ENCODE measurements around the gene LRMDA. TPM values are rescaled to one million over a fixed set of nuclear protein-coding genes. Genes with fewer than 3 reads are reported as not detected.

LRMDA gene
- total and polyA plus RNA-seq, 2 donors (not counting 3 experiments of a cell fraction or from before 2014, with no cell fraction given) = 9.7 to 18.0 TPM

- Histone ChIP-seq H2AFZ (ENCODE audit: low read depth, low read length) (no peak overlapping the region), H3K9me3 (replicated peaks; ENCODE audit: control insufficient read depth, insufficient read depth, low read length) (no peaks in the 10 kb centered on the region), H3K36me3 (ENCODE audit: control insufficient read depth in 2 of 2, extremely low read depth in 1 of 2, insufficient read depth in 2 of 2, low read length in 2 of 2) (no peaks in the 10 kb centered on the region), H3K4me2 (ENCODE audit: insufficient read depth, low read length) (no peak overlapping the region), H3K27ac (ENCODE audit: insufficient read depth, low read depth, low read length) (no peak overlapping the region), H4K20me1 (replicated peaks; ENCODE audit: control insufficient read depth, extremely low read depth, insufficient read depth, low read length) (no peaks in the 10 kb centered on the region), H3K9ac (replicated peaks; ENCODE audit: extremely low read depth, insufficient read depth, low read length) (no peak overlapping the region), H3K9me1 (replicated peaks; ENCODE audit: control insufficient read depth, extremely low read depth, insufficient read depth, low read length) (no peaks in the 10 kb centered on the region), H3K4me1 (ENCODE audit: control insufficient read depth, extremely low read depth, insufficient read depth, low read length) (no peaks in the 10 kb centered on the region), H3K4me3 (replicated peaks in 1 of 3; ENCODE audit: insufficient read depth in 1 of 3, low read depth in 1 of 3, low read length in 3 of 3) (no peak overlapping the region), H3K27me3 (ENCODE audit: control insufficient read depth in 2 of 2, insufficient read depth in 2 of 2, low read length in 2 of 2) (no peaks in the 10 kb centered on the region), H3K79me2 (ENCODE audit: control insufficient read depth, insufficient read depth, low read length) (no peaks in the 10 kb centered on the region)
- no TSS peak for BruUV-seq (replicated peaks)
- dilution Hi-C loops (cut with MboI; ENCODE audit: extremely low pct_ligation_motif_present, low sequenced_read_pairs) = no loop called here
- intact Hi-C loops (cut with micrococcal nuclease) = no loop called here
- no peak for DNase-seq (ENCODE audit: low read depth, low spot score)
- ChIA-PET POLR2A (no interaction called here), CTCF (no interaction called here)
- FAIRE-seq = no peak
- no peak for TF ChIP-seq POLR2AphosphoS5 (IDR thresholded peaks at IDR 0.05; ENCODE audit: insufficient read depth, low read depth, low read length)
- TF ChIP-seq MYC (IDR thresholded peaks at IDR 0.05; ENCODE audit: low read depth, low read length) = no peak
- TF ChIP-seq, protein P1, sequence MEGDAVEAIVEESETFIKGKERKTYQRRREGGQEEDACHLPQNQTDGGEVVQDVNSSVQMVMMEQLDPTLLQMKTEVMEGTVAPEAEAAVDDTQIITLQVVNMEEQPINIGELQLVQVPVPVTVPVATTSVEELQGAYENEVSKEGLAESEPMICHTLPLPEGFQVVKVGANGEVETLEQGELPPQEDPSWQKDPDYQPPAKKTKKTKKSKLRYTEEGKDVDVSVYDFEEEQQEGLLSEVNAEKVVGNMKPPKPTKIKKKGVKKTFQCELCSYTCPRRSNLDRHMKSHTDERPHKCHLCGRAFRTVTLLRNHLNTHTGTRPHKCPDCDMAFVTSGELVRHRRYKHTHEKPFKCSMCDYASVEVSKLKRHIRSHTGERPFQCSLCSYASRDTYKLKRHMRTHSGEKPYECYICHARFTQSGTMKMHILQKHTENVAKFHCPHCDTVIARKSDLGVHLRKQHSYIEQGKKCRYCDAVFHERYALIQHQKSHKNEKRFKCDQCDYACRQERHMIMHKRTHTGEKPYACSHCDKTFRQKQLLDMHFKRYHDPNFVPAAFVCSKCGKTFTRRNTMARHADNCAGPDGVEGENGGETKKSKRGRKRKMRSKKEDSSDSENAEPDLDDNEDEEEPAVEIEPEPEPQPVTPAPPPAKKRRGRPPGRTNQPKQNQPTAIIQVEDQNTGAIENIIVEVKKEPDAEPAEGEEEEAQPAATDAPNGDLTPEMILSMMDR (IDR thresholded peaks at IDR 0.05; ENCODE audit: extremely low read depth in 1 of 2, insufficient read depth in 1 of 2, low read depth in 1 of 2, low read length in 2 of 2) = no peak
- no peak for TF ChIP-seq MAX (IDR thresholded peaks at IDR 0.05; ENCODE audit: insufficient read depth, insufficient read length)
- TF ChIP-seq POLR2A (IDR thresholded peaks at IDR 0.05; ENCODE audit: low read depth, low read length) = no peak
- no peak for TF ChIP-seq GATA2 (IDR thresholded peaks at IDR 0.05; ENCODE audit: insufficient read depth, insufficient read length, low read depth, low read length)
- no peak for TF ChIP-seq EZH2 (IDR thresholded peaks at IDR 0.05; ENCODE audit: borderline replicate concordance, low read depth, low read length, severe bottlenecking)
- TF ChIP-seq JUN (IDR thresholded peaks at IDR 0.05; ENCODE audit: borderline replicate concordance, insufficient read depth, insufficient read length, low read depth) = no peak
- TF ChIP-seq FOS (IDR thresholded peaks at IDR 0.05; ENCODE audit: borderline replicate concordance, insufficient read depth, low read length) = no peak
Observed at GRCh38 chr10:75817198-75817597, 385.8 kb downstream of the LRMDA start.
